Endothelial cell of umbilical vein (primary cell): ENCODE measurements around the gene CDC37L1. TPM values are rescaled to one million over a fixed set of nuclear protein-coding genes. Genes with fewer than 3 reads are reported as not detected.

Source experiments
- BruUV-seq: library from RNA; stranded (reverse); fragments of 400-500 nt; replicated peaks from 2 replicates; lab custom pipeline; 2021; lab: Mats Ljungman, UMichigan
- CTCF ChIA-PET: fragments of 300-600, 350-600 bp; sonication (Branson Sonifier 250); formaldehyde crosslinking; loops from one replicate; lab custom pipeline; 2021; ENCODE audit warnings: antibody characterized with exemption, inconsistent platforms; lab: Charles Lee
- POLR2A ChIA-PET: fragments of 300-600, 350-600 bp; sonication (Branson Sonifier 250); formaldehyde crosslinking; loops from one replicate; lab custom pipeline; 2021; ENCODE audit warnings: antibody characterized with exemption, inconsistent platforms; lab: Charles Lee
- DNase-seq: peaks from one replicate; pipeline ENCODE4 v3.0.0-alpha.2; 2011; ENCODE audit warnings: low read depth, low spot score
- FAIRE-seq: peaks from 2 replicates; lab custom pipeline; 2011; peaks lifted over from hg19 to GRCh38; lab: Jason Lieb, UNC
- H2AFZ ChIP-seq: 2 replicates; pipeline ENCODE4 v1.6.0; 2012; ENCODE audit warnings: low read depth, low read length, control low read depth, inconsistent platforms
- H3K27ac ChIP-seq: 2 replicates; pipeline ENCODE4 v1.5.1; 2011; ENCODE audit warnings: low read depth, mild to moderate bottlenecking, control low read depth, low read length, moderate library complexity; ENCODE audit not compliant: insufficient read depth
- H3K27me3 ChIP-seq, 2 experiments: 2 replicates each; pipeline versions ENCODE4 v1.6.0 to v1.6.1; 2011; ENCODE audit warnings: low read length in 2 of 2, mixed read lengths in 1 of 2; ENCODE audit not compliant: control insufficient read depth in 2 of 2, insufficient read depth in 2 of 2
- H3K36me3 ChIP-seq, 2 experiments: 2 replicates in 1 of 2; 3 replicates in 1 of 2; pipeline ENCODE4 v1.5.1; 2011; ENCODE audit warnings: low read length in 2 of 2, mild to moderate bottlenecking in 1 of 2, moderate library complexity in 1 of 2; ENCODE audit not compliant: control insufficient read depth in 2 of 2, insufficient read depth in 2 of 2; ENCODE audit errors: extremely low read depth in 1 of 2
- H3K4me1 ChIP-seq: 3 replicates; pipeline ENCODE4 v1.5.1; 2011; ENCODE audit warnings: mild to moderate bottlenecking, low read length; ENCODE audit not compliant: control insufficient read depth, insufficient read depth; ENCODE audit errors: extremely low read depth
- H3K4me2 ChIP-seq: 2 replicates; pipeline ENCODE4 v1.6.1; 2011; ENCODE audit warnings: low read length, control low read depth, mixed read lengths; ENCODE audit not compliant: insufficient read depth
- H3K4me3 ChIP-seq, 3 experiments: fragments of 200-600 bp in 1 of 3; sonication (generic), shearing (Covaris generic) in 1 of 3; replicated peaks in 1 of 3; 2 replicates each; pipeline ENCODE4 v1.5.1; 2011 to 2016; ENCODE audit warnings: control low read depth in 3 of 3, low read length in 3 of 3, mild to moderate bottlenecking in 2 of 3, inconsistent platforms in 1 of 3, low read depth in 1 of 3, moderate library complexity in 1 of 3; ENCODE audit not compliant: insufficient read depth in 1 of 3
- H3K79me2 ChIP-seq: 2 replicates; pipeline ENCODE4 v1.6.0; 2012; ENCODE audit warnings: low read length, inconsistent platforms; ENCODE audit not compliant: control insufficient read depth, insufficient read depth
- H3K9ac ChIP-seq: replicated peaks from 2 replicates; pipeline ENCODE3; 2011; ENCODE audit warnings: low read length, control low read depth; ENCODE audit not compliant: insufficient read depth; ENCODE audit errors: extremely low read depth
- H3K9me1 ChIP-seq: replicated peaks from 3 replicates; pipeline ENCODE4 v1.6.0; 2011; ENCODE audit warnings: mild to moderate bottlenecking, low read length; ENCODE audit not compliant: control insufficient read depth, insufficient read depth; ENCODE audit errors: extremely low read depth
- H3K9me3 ChIP-seq: replicated peaks from 2 replicates; pipeline ENCODE4 v1.5.1; 2012; ENCODE audit warnings: low read length, inconsistent platforms; ENCODE audit not compliant: control insufficient read depth, insufficient read depth
- H4K20me1 ChIP-seq: replicated peaks from 2 replicates; pipeline ENCODE3; 2011; ENCODE audit warnings: mild to moderate bottlenecking, low read length; ENCODE audit not compliant: control insufficient read depth, insufficient read depth; ENCODE audit errors: extremely low read depth
- GATA2 ChIP-seq: IDR thresholded peaks from 2 replicates; pipeline ENCODE4 v1.7.0; 2011; ENCODE audit warnings: low read depth, mild to moderate bottlenecking, moderate library complexity, mixed read lengths, low read length; ENCODE audit not compliant: insufficient read length, insufficient read depth
- MYC ChIP-seq: IDR thresholded peaks from one replicate; pipeline ENCODE4 v1.6.1; 2011; ENCODE audit warnings: mild to moderate bottlenecking, low read depth, low read length
- POLR2A ChIP-seq: IDR thresholded peaks from 2 replicates; pipeline ENCODE4 v1.6.1; 2012; ENCODE audit warnings: low read depth, mild to moderate bottlenecking, control low read depth, low read length
- dilution Hi-C: fragments of 300-500 bp; cut with MboI; formaldehyde crosslinking; loops from one replicate; pipeline ENCODE4 v1.15.0; 2019; ENCODE audit warnings: low sequenced_read_pairs; ENCODE audit not compliant: extremely low pct_ligation_motif_present
- intact Hi-C: fragments of 100-400 bp; cut with micrococcal nuclease; formaldehyde crosslinking; loops from one replicate; pipeline ENCODE4 v1.10.0; 2022
- polyA plus RNA-seq, 4 experiments: library from polyadenylated mRNA; depleted of rRNA in 3 of 4; stranded (reverse) in 3 of 4; unstranded in 1 of 4; fragments of >200 nt; gene quantifications; 2 replicates each; pipeline versions ENCODE4 v1.2.1 to v1.2.3, GENCODE V29; 2011 to 2012; ENCODE audit warnings: missing spikeins in 1 of 4
- total RNA-seq: library from RNA; stranded (reverse); gene quantifications from 2 replicates; pipeline ENCODE4 v1.2.3, GENCODE V29; 2021
- TF ChIP-seq, protein P1 (sequence below): IDR thresholded peaks from 2 replicates; pipeline ENCODE4 v1.6.1; 2011; ENCODE audit not compliant: insufficient read depth, insufficient read length

CDC37L1 gene
- total and polyA plus RNA-seq, 2 donors (not counting 3 experiments of a cell fraction or from before 2014, with no cell fraction given), result 2.6 to 6.8 TPM

DNA sequence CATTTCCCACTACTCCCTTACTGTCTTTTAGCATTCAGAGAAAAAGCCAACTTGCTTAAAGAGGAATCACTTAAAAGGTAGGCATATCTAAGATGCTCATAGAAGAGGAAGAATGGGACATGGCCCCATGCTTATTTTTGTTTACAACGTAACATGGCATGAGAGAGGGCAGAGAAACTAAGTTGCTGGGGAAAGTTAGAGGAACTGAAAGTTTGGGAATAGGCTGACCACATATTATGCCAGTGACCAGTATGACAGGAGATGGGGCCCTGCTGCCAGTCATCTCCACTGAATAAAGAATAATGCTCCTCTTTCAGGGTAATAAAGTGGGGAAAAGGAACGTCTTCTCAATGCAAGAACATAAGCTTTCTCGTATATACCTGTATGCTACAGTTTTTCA is 15.4 kb upstream of the CDC37L1 start:
- no peak for TF ChIP-seq GATA2
- TF ChIP-seq MYC, result no peak
- no peak for TF ChIP-seq POLR2A
- TF ChIP-seq, protein P1, sequence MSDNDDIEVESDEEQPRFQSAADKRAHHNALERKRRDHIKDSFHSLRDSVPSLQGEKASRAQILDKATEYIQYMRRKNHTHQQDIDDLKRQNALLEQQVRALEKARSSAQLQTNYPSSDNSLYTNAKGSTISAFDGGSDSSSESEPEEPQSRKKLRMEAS, result no peak
- Histone ChIP-seq H3K36me3 (no peaks in the 10 kb centered on the region), H3K4me3 (no peak overlapping the region), H3K4me2 (no peak overlapping the region), H3K4me1 (peaks cover 32% of the 10 kb centered on the region), H3K9me1 (no peaks in the 10 kb centered on the region), H4K20me1 (no peaks in the 10 kb centered on the region), H2AFZ (no peak overlapping the region), H3K27me3 (peaks cover 0 to 4% of the 10 kb centered on the region in 2 experiments), H3K9ac (no peak overlapping the region), H3K79me2 (no peaks in the 10 kb centered on the region), H3K27ac (no peak overlapping the region), H3K9me3 (no peaks in the 10 kb centered on the region)
- ChIA-PET POLR2A (no interaction called here), CTCF (interaction anchor here (1.4 kb wide), 1 partner anchor 15 kb away, joined by 3 read pairs; the partner anchor contains the start of gene CDC37L1)
- DNase-seq (no peak), FAIRE-seq (no peak)
- no TSS peak for BruUV-seq
- dilution Hi-C loops (no loop called here), intact Hi-C loops (loop anchor here (2.0 kb wide), 3 partner anchors 109 to 325 kb away; no protein-coding TSS in a partner anchor)

DNA sequence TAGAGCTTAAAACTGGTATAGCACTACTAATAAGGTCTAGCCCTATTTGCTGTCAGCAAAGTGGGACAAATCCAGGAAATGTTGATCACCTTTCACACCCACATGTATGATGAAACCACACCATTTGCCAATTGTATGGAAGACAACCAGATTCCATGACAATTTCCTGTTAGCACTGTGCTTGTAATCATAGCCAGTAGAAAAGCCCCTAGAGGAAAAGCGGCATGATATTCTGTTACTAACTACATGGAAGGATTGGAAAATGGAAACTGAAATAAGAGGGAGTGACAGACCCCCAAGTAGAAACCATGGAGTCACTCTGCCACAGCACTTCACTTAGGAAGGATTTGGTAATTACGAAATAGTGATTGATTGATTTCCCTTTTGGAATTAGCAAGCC is 14.0 kb upstream of the CDC37L1 start:
- ChIA-PET CTCF (interaction anchor here (0.7 to 2.5 kb wide), 8 partner anchors 10 to 935 kb away, joined by 3 to 14 read pairs (median 4); partner anchors contain the start of gene CDC37L1), POLR2A (interaction anchor here (1.7 kb wide), 1 partner anchor 14 kb away, joined by 5 read pairs; the partner anchor contains the start of gene CDC37L1)
- H3K4me3 ChIP-seq, result no peak overlapping the region
- no peak overlapping the region for H3K27ac ChIP-seq
- dilution Hi-C loops, result no loop called here
- TF ChIP-seq, protein P1, result no peak
- BruUV-seq, result no TSS peak
- H3K27me3 ChIP-seq, result peaks cover 0 to 4% of the 10 kb centered on the region in 2 experiments
- FAIRE-seq (peak; percentile 64), DNase-seq (peak; percentile 72)
- peaks cover 32% of the 10 kb centered on the region for H3K4me1 ChIP-seq
- intact Hi-C loops, result loop anchor here (1.0 kb wide), 1 partner anchor 283 kb away; no protein-coding TSS in a partner anchor
- no peaks in the 10 kb centered on the region for H3K79me2 ChIP-seq
- H3K9ac ChIP-seq, result no peak overlapping the region
- H3K4me2 ChIP-seq, result peak overlapping the region; percentile 93
- no peaks in the 10 kb centered on the region for H3K36me3 ChIP-seq
- no peaks in the 10 kb centered on the region for H4K20me1 ChIP-seq
- H3K9me1 ChIP-seq, result no peaks in the 10 kb centered on the region
- H3K9me3 ChIP-seq, result no peaks in the 10 kb centered on the region
- H2AFZ ChIP-seq, result no peak overlapping the region
